Panc1 (cell line): ENCODE data around the gene NUBP2. TPM values are rescaled to one million over a fixed set of nuclear protein-coding genes. Genes with fewer than 3 reads are reported as not detected.

Source experiments
- ATAC-seq: fragments of 200-7000 bp; cut with Tn5 transposase; 2 replicates; pipeline ENCODE4 v1.9.1; 2020; ENCODE audit warnings: mild to moderate bottlenecking, moderate library complexity
- BruUV-seq: library from RNA; stranded (reverse); fragments of 400-500 nt; replicated peaks from 2 replicates; lab custom pipeline; 2021; lab: Mats Ljungman, UMichigan
- CTCF ChIA-PET: fragments of 300-600 bp; sonication (Branson Sonifier 250); formaldehyde crosslinking; loops from one replicate; lab custom pipeline; 2022; ENCODE audit warnings: antibody characterized with exemption; lab: Charles Lee
- POLR2A ChIA-PET: fragments of 300-600 bp; sonication (Branson Sonifier 250); formaldehyde crosslinking; loops from one replicate; lab custom pipeline; 2022; ENCODE audit warnings: antibody characterized with exemption; lab: Charles Lee
- DNase-seq: peaks from one replicate; pipeline ENCODE4 v3.0.0-alpha.2; 2010; ENCODE audit warnings: low read depth, low spot score
- H3K27ac ChIP-seq: 2 replicates; pipeline ENCODE4 v1.5.1; 2011; ENCODE audit warnings: mild to moderate bottlenecking, low read length, inconsistent platforms
- H3K27me3 ChIP-seq: fragments of 200-500 bp; sonication (Bioruptor generic); 2 replicates; pipeline ENCODE4 v1.6.0; 2014; ENCODE audit warnings: low read length, inconsistent platforms; ENCODE audit not compliant: control insufficient read depth, insufficient read depth
- H3K36me3 ChIP-seq: fragments of 200-500 bp; sonication (Bioruptor generic); 2 replicates; pipeline ENCODE4 v1.5.1; 2014; ENCODE audit warnings: inconsistent platforms, mild to moderate bottlenecking, low read length, moderate library complexity; ENCODE audit not compliant: control insufficient read depth, insufficient read depth
- H3K4me1 ChIP-seq: 2 replicates; pipeline ENCODE4 v1.5.1; 2011; ENCODE audit warnings: inconsistent platforms, mild to moderate bottlenecking, low read length, moderate library complexity; ENCODE audit not compliant: control insufficient read depth, insufficient read depth
- H3K4me3 ChIP-seq, 2 experiments: 2 replicates each; pipeline ENCODE4 v1.5.1; 2011 to 2012; ENCODE audit warnings: low read depth in 2 of 2, low read length in 2 of 2, mild to moderate bottlenecking in 2 of 2, inconsistent platforms in 1 of 2, moderate library complexity in 1 of 2
- H3K9me3 ChIP-seq: fragments of 200-500 bp; sonication (Bioruptor generic); 2 replicates; pipeline ENCODE4 v1.5.1; 2014; ENCODE audit warnings: low read depth, mild to moderate bottlenecking, inconsistent platforms, low read length, moderate library complexity; ENCODE audit not compliant: control insufficient read depth, insufficient read depth
- POLR2AphosphoS5 ChIP-seq: IDR thresholded peaks from 2 replicates; pipeline ENCODE4 v1.6.1; 2012; ENCODE audit warnings: mild to moderate bottlenecking, low read depth, low read length, moderate library complexity
- SIN3A ChIP-seq: IDR thresholded peaks from 2 replicates; pipeline ENCODE4 v1.6.1; 2012; ENCODE audit warnings: low read depth, mild to moderate bottlenecking, low read length, moderate library complexity, borderline replicate concordance; ENCODE audit not compliant: insufficient read depth
- TCF7L2 ChIP-seq: IDR thresholded peaks from 2 replicates; pipeline ENCODE4 v1.6.1; 2011; ENCODE audit warnings: mild to moderate bottlenecking, low read depth, low read length, inconsistent platforms
- in situ Hi-C: cut with HindIII; loops from 2 replicates; pipeline ENCODE4 v1.10.0; 2016; ENCODE audit warnings: low sequenced_read_pairs, low pct_unique_long_range_greater_than_20kb
- intact Hi-C: fragments of 100-400 bp; cut with micrococcal nuclease; formaldehyde crosslinking; loops from one replicate; pipeline ENCODE4 v1.10.0; 2022; ENCODE audit not compliant: unreplicated experiment
- total RNA-seq: library from RNA; stranded (reverse); gene quantifications from one replicate; pipeline ENCODE4 v1.2.1, GENCODE V29; 2021; ENCODE audit not compliant: unreplicated experiment
- TF ChIP-seq, protein P1 (sequence below), 2 experiments: IDR thresholded peaks; 2 replicates each; pipeline ENCODE4 v1.6.1; 2011 to 2012; ENCODE audit warnings: low read depth in 2 of 2, control low read depth in 1 of 2, low read length in 1 of 2, mild to moderate bottlenecking in 1 of 2, moderate library complexity in 1 of 2; ENCODE audit not compliant: insufficient read depth in 1 of 2
- TF ChIP-seq, protein P2 (sequence below): fragments of 450-650 bp; IDR thresholded peaks from 2 replicates; pipeline ENCODE4 v1.5.1; 2017; ENCODE audit warnings: mild to moderate bottlenecking

Gene NUBP2
- total RNA-seq, 1 experiment from 2014 or later: 85.8 TPM

DNA sequence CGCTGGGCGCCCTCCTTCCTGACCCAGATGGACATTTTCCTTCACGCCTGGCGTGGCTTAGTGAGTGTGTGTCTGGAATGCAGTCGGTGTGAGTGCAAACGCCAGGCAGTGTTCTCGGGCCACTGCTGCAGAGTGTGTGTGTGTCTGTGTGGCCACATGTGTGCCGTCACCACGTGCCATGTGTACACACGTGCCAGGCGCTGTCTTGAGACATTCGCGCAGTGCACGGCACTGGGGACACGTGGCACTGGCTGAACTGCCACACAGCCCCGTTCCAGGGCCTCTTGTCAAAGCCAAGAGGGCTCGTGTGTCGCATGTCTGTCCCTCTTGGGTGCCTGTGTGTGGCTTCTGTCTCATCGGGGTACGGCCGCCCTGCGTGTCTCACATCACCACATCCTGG lies 47.9 kb upstream of the NUBP2 start:
- DNase-seq: no peak
- no peak for ATAC-seq
- H3K27me3 ChIP-seq: no peaks in the 10 kb centered on the region
- intact Hi-C loops (no loop called here), in situ Hi-C loops (no loop called here)
- CTCF ChIA-PET: no interaction called here
- TF ChIP-seq, protein P1, sequence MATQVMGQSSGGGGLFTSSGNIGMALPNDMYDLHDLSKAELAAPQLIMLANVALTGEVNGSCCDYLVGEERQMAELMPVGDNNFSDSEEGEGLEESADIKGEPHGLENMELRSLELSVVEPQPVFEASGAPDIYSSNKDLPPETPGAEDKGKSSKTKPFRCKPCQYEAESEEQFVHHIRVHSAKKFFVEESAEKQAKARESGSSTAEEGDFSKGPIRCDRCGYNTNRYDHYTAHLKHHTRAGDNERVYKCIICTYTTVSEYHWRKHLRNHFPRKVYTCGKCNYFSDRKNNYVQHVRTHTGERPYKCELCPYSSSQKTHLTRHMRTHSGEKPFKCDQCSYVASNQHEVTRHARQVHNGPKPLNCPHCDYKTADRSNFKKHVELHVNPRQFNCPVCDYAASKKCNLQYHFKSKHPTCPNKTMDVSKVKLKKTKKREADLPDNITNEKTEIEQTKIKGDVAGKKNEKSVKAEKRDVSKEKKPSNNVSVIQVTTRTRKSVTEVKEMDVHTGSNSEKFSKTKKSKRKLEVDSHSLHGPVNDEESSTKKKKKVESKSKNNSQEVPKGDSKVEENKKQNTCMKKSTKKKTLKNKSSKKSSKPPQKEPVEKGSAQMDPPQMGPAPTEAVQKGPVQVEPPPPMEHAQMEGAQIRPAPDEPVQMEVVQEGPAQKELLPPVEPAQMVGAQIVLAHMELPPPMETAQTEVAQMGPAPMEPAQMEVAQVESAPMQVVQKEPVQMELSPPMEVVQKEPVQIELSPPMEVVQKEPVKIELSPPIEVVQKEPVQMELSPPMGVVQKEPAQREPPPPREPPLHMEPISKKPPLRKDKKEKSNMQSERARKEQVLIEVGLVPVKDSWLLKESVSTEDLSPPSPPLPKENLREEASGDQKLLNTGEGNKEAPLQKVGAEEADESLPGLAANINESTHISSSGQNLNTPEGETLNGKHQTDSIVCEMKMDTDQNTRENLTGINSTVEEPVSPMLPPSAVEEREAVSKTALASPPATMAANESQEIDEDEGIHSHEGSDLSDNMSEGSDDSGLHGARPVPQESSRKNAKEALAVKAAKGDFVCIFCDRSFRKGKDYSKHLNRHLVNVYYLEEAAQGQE (IDR thresholded peaks at IDR 0.05; ENCODE audit: insufficient read depth in 1 of 2, low read depth in 2 of 2, low read length in 1 of 2): no peak
- TF ChIP-seq SIN3A (no peak), POLR2AphosphoS5 (no peak), TCF7L2 (no peak)
- TF ChIP-seq, protein P2, sequence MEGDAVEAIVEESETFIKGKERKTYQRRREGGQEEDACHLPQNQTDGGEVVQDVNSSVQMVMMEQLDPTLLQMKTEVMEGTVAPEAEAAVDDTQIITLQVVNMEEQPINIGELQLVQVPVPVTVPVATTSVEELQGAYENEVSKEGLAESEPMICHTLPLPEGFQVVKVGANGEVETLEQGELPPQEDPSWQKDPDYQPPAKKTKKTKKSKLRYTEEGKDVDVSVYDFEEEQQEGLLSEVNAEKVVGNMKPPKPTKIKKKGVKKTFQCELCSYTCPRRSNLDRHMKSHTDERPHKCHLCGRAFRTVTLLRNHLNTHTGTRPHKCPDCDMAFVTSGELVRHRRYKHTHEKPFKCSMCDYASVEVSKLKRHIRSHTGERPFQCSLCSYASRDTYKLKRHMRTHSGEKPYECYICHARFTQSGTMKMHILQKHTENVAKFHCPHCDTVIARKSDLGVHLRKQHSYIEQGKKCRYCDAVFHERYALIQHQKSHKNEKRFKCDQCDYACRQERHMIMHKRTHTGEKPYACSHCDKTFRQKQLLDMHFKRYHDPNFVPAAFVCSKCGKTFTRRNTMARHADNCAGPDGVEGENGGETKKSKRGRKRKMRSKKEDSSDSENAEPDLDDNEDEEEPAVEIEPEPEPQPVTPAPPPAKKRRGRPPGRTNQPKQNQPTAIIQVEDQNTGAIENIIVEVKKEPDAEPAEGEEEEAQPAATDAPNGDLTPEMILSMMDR: no peak
- H3K27ac ChIP-seq: no peak overlapping the region
- H3K4me3 ChIP-seq: no peak overlapping the region
- POLR2A ChIA-PET: no interaction called here
- H3K4me1 ChIP-seq: no peaks in the 10 kb centered on the region
- H3K36me3 ChIP-seq: no peaks in the 10 kb centered on the region
- no TSS peak for BruUV-seq
- H3K9me3 ChIP-seq: no peaks in the 10 kb centered on the region

DNA sequence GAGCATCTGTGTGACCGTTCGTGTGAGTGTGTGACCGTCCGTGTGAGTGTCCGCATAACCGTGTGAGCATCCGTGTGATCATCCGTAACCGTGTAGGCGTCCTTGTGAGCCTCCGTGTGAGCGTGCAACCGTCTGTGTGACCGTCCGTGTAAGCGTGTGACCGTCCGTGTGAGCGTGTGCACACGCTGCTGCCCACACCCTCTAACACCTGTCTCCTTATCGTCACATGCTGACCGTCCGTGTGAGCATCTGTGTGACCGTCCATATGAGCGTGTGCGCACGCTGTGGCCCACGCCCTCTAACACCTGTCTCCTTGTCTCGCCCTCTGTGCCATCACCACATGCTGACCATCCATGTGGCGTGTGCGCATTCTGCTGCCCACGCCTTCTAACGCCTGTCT lies 42.5 kb upstream of the NUBP2 start:
- H3K27ac ChIP-seq: no peak overlapping the region
- no peaks in the 10 kb centered on the region for H3K9me3 ChIP-seq
- ChIA-PET POLR2A (no interaction called here), CTCF (no interaction called here)
- no peak for DNase-seq
- ATAC-seq: no peak
- no peak overlapping the region for H3K4me3 ChIP-seq
- BruUV-seq: no TSS peak
- no peaks in the 10 kb centered on the region for H3K4me1 ChIP-seq
- TF ChIP-seq, protein P2: no peak
- TF ChIP-seq SIN3A: no peak
- TF ChIP-seq, protein P1 (IDR thresholded peaks at IDR 0.05; ENCODE audit: insufficient read depth in 1 of 2, low read depth in 2 of 2, low read length in 1 of 2): no peak
- no peak for TF ChIP-seq TCF7L2
- H3K27me3 ChIP-seq: no peaks in the 10 kb centered on the region
- in situ Hi-C loops: no loop called here
- H3K36me3 ChIP-seq: no peaks in the 10 kb centered on the region; the same call in 1 of the 2 replicates
- intact Hi-C loops: no loop called here
